ENCODE results near the gene MAP3K7CL.

MAP3K7CL gene

GRCh38 chr21:29205988-29206387 lies 75.5 kb downstream of the MAP3K7CL start:
- no peak overlapping the region for H3K4me3 ChIP-seq (ENCODE audit: low read depth, low read length)
- TF ChIP-seq, protein P1, sequence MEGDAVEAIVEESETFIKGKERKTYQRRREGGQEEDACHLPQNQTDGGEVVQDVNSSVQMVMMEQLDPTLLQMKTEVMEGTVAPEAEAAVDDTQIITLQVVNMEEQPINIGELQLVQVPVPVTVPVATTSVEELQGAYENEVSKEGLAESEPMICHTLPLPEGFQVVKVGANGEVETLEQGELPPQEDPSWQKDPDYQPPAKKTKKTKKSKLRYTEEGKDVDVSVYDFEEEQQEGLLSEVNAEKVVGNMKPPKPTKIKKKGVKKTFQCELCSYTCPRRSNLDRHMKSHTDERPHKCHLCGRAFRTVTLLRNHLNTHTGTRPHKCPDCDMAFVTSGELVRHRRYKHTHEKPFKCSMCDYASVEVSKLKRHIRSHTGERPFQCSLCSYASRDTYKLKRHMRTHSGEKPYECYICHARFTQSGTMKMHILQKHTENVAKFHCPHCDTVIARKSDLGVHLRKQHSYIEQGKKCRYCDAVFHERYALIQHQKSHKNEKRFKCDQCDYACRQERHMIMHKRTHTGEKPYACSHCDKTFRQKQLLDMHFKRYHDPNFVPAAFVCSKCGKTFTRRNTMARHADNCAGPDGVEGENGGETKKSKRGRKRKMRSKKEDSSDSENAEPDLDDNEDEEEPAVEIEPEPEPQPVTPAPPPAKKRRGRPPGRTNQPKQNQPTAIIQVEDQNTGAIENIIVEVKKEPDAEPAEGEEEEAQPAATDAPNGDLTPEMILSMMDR (IDR thresholded peaks at IDR 0.05; ENCODE audit: borderline replicate concordance, insufficient read depth, low read depth, low read length): no peak

DNA sequence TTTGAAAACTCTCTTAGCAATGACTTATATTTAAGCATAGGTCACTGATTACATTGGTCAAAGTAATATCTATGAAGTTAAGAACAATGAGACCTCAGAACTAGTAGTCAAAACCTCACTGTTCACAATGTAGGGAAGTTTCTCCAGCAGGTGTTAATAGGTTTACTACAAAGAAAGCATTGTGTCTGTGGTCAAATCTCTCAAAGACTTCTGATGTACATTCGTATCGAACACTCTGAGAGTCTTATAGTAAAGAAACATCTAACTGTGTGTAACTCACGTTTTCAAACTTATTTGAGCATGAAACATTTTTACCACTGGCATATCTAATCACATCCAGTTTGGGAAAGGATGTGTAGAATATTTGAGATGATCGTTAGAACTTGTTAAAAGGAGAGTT lies 76.0 kb downstream of the MAP3K7CL start:
- H3K4me3 ChIP-seq (ENCODE audit: low read depth, low read length): no peak overlapping the region
- TF ChIP-seq, protein P1 (IDR thresholded peaks at IDR 0.05; ENCODE audit: borderline replicate concordance, insufficient read depth, low read depth, low read length): no peak

GRCh38 chr21:29207201-29207600 lies 76.8 kb downstream of the MAP3K7CL start:
- H3K4me3 ChIP-seq (ENCODE audit: low read depth, low read length): no peak overlapping the region
- TF ChIP-seq, protein P1 (IDR thresholded peaks at IDR 0.05; ENCODE audit: borderline replicate concordance, insufficient read depth, low read depth, low read length): no peak

DNA sequence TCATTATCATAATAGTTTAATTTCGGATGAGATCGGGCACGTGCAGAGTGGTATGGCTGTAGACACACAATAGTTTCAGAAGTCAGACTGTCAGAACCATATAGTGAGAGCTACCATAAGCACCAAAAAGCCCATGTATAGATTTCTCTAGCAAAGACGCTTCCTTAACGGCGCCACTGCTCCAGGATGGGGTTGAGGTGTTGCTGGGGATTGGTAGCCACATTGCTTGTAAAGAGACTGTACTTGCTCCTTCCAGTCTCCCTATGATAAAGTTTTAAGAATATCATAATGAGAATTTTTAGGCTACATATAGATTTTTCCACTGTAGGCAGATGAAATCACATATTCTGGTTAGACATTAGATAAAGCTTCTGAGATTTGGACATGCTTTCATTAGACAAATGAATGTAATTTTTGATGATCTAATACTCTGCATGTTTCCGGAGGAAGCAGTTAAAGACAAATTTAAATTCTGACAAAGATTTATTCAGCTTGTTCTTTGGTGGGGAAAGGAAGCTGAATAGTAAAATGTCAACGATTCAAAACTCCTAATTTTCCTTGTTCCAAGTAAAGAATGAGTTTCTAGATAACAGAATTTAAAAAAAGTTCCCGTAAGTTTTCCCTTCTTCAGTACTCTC lies 77.7 kb downstream of the MAP3K7CL start:
- TF ChIP-seq, protein P1 (IDR thresholded peaks at IDR 0.05; ENCODE audit: borderline replicate concordance, insufficient read depth, low read depth, low read length): no peak
- H3K4me3 ChIP-seq (ENCODE audit: low read depth, low read length): no peak overlapping the region

DNA sequence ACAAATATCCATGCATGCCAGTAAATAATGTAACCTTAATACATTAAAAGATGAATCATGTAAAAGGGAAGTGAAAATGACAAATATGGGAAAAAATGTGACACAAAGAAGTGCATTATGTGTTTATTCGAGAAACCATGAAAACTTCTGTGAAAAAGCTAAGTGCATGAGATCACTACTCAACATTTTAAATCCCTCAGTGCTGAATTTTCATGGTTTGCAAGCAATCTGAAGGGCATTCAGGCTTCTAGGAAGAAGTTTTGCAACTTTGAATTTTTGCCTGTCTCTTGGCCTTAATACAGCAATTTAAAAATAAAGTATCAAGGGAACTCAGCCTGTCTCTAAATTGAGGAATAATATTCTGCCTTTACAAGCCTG lies 78.2 kb downstream of the MAP3K7CL start:
- TF ChIP-seq, protein P1 (IDR thresholded peaks at IDR 0.05; ENCODE audit: borderline replicate concordance, insufficient read depth, low read depth, low read length): no peak
- no peak overlapping the region for H3K4me3 ChIP-seq (ENCODE audit: low read depth, low read length)

- no peak overlapping the region for H3K4me3 ChIP-seq (ENCODE audit: low read depth, low read length)
- TF ChIP-seq, protein P1 (IDR thresholded peaks at IDR 0.05; ENCODE audit: borderline replicate concordance, insufficient read depth, low read depth, low read length): no peak
Observed at GRCh38 chr21:29209696-29210095, 79.3 kb downstream of the MAP3K7CL start.

- TF ChIP-seq, protein P1 (IDR thresholded peaks at IDR 0.05; ENCODE audit: borderline replicate concordance, insufficient read depth, low read depth, low read length): no peak
- H3K4me3 ChIP-seq (ENCODE audit: low read depth, low read length): no peak overlapping the region
Observed at GRCh38 chr21:29211205-29211604, 80.8 kb downstream of the MAP3K7CL start.
